Muscle of arm (tissue), 12 donors: Measurements from ENCODE around the gene MEIS2. TPM values are rescaled to one million over a fixed set of nuclear protein-coding genes. Genes with fewer than 3 reads are reported as not detected.

Experiments used
- DNase-seq: peaks from one replicate; pipeline ENCODE4 v3.0.0-alpha.2; 2013
- polyA plus RNA-seq, 12 donors: library from polyadenylated mRNA; unstranded; fragments of 120-200 nt; gene quantifications; one replicate each; pipeline ENCODE4 v1.2.1, GENCODE V29; 2013; ENCODE audit not compliant: insufficient read length in 12 of 12

MEIS2 gene
- polyA plus RNA-seq, 12 donors: 4.3 to 48.6 (median 7.6) TPM; not detected in 1

DNA sequence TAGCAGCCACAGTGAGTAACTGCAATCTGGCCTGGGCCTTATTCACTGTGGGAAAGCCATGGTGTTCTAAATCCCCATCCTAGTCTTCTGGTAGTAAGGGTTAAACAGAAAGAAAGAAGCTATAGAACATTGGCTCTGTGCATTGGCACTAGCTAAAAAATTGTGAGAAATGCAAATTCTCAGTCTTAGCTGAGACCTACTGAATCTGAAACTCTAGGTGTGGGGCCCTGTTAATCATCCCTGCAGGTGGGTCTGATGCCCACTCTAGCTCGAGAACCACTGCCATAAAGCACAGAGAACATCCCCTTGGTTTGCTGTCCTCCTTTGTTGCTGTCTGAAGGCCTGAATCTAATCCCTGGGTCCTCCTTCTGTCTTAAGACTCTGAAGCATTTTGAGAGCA lies 59.3 kb downstream of the MEIS2 start:
- no peak for DNase-seq

DNA sequence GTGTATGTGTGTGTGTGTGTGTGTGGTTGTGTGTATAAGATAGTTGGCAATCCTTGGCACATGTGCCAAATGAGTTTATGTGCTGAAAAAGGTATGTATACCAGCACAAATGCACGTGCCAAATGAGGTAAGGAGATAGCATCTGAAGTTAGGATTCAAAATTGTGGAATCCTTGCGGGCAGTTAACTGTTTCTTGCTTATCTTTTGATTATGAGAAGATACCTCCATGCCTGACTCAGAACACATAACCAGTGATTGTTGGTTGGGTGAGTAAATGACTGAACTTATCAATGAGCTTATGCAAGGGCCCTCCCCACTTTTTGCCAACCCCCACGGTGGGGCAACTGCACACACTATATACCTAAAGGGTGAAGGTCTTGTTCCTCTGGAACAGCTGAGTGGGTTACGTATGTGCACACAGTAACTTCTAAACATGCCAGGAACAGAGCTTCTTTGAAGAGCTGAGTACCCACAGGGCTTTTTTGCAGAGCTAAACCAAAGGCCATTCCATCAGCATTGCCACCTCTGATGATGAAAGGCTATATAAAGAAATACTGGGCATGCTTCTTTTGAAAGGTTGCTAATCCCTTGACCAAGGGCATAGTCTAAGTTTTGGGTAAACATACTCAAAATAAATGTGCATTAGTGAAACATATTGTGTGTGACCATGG lies 60.1 kb downstream of the MEIS2 start:
- DNase-seq: no peak

DNA sequence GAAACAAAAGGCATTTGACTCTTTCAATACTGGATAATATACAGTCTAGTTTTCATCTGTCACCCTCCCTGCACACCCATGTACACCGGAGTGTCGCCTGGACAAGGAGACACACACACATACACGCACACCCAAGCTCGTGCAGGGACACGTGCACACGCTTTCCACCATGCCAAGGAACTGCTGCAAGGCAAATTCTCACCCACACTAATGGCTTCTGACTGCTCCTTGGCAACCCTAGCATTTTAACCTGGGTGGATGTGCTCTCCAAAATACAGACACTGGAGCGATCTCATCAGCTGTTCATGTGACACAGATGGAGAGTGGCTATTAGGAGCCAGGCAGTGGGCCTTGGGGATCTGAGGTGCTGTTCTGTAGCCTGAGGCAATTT lies 61.6 kb downstream of the MEIS2 start:
- DNase-seq: no peak

DNA sequence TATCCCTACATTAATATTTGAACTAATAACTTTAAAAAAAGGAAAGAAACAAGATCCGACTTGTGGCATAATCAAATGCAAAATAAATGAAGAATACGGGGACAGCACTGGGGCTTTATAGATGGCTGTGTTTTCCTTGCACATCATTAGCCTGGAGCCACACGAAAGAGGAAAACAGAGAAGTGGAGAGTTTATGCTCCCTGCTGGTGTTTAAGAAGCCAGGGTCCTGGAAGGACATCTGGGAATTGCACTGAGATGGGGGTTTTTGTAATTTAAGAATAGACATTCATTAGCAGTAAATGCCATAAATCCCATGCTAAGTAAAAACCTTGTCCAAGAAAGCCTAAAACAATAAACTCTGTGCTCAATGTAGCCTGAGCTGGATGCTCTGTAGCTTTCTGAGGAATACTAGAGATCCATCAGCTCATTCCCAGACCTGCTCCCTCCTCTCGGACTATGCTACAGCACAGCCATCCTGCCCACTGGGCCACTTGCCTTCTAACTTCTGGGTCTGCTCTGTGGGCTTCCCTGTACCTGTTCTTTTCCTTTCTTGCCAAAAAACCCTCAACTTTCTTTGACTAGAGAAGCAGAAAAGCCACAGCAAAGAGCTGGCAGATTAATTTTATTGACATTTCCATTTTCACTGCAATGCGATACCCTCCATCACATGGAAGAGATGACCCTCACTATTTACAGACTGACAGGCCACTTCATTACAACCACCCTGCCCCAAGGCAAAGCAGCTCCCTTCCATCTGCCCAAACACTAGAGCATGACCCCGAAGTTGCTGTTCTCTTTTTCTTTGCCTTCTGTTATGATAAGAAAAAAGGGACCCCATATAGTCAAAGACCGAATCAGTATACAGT lies 62.3 kb downstream of the MEIS2 start:
- no peak for DNase-seq

DNA sequence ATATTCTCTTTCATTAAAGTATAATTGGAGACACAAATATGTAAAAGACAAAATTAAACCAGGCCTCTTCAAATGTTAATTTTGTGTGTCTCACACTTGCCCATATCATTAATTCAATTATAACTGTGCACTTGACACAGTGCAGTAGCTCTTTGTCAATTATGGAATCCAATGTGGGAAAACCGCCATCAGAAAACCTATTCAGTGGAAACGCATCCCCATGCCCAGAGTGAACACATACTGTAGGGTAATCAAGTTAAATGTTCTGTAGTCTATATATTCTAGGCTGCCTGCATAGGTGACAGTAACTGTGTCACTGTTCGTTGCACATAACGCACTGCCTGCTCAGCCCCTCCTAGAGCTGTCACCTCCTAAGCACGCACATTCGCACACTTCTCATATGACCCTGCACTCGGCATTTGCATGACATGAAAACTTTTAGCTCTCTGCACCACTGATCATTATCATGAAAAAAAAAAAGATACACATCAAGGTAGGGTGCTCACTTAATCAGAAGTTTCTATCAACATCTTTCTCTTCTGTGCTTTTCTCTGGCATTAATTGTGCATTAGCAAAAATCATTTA lies 63.2 kb downstream of the MEIS2 start:
- no peak for DNase-seq

DNA sequence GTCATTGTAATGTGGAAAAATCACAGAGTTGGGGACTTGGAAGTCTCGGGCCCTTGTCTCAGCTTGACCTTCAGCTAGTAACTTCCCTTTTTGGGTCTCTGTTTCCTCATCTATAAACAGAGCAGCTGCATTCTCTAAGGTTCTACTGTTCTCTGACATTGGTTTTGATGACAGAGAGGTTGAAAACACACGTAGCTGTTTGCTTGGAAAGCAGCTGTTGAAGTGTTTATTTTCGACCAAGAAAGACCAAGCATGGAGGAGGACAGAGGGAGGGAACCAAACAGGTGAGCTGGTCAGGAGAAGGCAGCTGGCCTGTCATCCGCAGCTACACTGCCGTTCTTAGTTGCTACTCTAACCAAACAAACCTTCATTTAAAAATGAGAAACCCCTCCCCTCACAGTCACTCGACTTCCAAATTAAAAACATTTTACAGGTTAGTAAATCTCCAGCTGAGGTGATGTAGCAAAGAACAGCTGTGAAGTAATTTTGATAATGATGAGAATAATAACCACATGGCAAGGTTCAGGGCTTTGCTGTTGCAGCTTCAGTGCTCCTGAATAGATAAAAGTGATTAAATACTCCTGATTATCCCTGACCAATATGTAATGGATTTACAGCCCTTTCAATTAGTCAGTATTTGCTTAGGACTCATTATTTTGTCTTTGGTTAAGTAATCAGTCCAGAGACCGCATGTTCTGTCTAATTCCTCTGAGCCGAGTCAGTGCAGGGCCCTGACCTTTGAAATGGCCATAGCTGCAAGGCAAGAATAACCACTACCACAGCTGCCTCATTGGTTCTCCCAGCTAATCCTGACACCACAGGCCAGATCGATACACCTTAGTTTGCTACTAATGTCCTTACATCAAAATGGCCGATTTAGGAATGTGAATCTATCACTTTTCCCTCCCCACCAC lies 65.3 kb downstream of the MEIS2 start:
- DNase-seq: no peak

DNA sequence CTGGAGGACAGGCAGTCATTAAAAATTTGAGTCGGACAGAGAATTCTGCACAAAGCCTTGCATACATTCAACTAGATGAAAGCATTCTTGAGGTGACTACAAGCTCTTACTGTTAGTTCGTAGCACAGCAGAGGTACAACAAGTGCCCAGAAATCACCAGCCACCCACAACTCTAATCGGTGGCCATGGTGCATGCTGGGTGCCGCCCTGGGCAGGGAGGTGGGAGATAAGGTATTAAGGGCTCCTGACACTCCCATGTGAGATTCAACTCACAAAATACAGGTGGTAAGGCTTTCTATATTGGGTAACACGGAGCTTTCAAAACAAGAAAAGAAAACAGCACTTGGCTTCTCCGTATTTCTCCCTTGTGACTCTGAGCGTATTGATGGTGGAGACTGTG lies 66.0 kb downstream of the MEIS2 start:
- DNase-seq: no peak

DNA sequence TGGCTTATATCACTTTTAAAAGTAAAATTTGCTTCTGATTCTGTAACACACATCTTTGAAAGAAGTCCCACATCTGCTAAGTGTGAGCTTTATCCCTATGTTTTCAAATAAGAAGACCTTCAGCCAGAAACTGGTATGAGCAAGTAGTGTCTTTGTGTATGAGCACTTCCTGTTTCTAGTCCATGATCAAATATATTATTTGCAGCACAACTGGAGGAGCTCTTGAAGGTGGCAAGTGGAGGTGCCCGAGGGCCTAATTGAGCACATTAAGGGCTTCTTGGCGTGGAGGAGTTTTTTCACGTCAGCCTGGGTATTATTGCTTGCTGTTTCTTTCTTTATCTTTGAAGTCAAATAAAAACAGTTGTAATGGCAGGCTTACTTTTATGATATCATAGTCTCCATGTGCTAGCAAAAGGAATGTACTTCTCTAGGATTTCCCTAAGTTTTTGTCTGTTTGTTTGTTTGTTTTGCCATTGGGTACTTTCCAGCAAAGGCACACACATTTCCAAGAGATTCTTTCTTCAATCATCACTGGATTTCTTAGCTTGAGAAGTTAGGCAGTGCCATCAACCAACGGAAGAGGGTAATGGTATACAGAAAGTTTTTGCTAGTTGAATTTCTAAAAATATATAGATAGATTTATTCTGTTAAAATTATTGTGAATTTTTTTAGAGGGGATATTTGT lies 68.1 kb downstream of the MEIS2 start:
- no peak for DNase-seq

DNA sequence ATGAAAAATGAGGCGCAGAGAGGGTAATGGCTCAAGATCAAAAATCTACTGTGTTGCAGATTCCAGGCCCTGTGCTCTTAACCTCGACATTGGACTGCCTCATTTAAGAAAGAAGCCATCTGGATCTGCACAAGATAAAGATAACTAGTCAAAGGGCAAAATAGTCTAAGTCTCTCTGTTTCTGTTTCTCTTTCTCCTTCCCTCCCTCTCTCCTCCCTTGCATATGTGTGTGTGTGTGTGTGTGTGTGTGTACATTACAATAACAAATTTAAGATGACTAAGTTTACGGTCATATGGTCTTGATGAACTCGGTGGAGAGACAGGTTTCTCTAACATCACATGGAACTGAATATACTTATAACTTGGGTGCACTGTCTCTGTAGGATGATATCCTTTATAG lies 69.2 kb downstream of the MEIS2 start:
- no peak for DNase-seq

DNA sequence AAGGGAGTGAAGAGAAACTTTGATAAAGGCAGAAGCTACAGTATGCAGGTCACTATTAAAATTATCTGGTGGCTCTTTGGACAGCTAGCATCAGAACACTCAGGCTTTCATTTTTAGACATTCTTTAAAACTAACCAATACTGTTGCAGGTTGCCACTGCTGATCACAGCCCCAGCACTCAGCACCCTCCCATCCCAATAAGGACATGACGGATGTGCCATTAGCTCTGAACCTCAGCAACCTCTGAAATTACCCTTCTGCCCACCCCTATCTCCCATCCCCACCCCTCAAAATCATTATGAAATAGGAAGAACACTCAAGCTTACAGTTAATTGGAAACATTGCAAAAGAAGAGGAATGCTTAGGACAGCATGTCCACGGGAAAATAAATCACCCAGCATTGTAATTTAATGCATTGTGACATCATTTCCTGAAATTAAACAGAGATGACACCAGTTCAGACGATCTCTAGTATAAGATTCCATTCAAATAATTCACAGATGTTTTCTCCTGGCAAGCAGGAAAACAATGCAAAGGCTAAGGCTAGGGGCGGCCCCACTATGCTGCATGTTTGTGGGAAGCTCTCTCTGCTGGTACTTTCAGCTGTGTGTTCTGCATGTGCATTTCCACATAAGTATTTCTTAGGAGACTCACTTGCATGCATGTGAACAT lies 71.6 kb downstream of the MEIS2 start:
- DNase-seq: no peak

DNA sequence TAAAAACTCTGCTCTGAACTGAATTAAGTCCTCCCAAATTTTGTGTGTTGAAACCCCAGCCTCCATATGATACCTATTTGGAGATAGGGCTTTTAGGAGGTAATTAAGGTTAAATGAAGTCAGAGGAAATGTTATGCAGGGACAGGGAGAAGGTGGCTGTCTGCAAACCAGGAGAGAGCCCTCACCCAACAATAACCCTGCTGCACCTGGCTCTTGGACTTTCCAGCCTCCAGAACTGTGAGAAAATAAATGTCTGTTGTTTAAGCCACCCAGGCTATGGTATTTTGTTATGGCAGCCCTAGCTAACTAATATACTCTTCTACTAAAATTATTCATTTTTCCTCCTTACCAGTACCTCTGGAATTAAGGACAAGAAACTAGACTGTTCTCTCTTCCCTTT lies 79.5 kb downstream of the MEIS2 start:
- DNase-seq: no peak

DNA sequence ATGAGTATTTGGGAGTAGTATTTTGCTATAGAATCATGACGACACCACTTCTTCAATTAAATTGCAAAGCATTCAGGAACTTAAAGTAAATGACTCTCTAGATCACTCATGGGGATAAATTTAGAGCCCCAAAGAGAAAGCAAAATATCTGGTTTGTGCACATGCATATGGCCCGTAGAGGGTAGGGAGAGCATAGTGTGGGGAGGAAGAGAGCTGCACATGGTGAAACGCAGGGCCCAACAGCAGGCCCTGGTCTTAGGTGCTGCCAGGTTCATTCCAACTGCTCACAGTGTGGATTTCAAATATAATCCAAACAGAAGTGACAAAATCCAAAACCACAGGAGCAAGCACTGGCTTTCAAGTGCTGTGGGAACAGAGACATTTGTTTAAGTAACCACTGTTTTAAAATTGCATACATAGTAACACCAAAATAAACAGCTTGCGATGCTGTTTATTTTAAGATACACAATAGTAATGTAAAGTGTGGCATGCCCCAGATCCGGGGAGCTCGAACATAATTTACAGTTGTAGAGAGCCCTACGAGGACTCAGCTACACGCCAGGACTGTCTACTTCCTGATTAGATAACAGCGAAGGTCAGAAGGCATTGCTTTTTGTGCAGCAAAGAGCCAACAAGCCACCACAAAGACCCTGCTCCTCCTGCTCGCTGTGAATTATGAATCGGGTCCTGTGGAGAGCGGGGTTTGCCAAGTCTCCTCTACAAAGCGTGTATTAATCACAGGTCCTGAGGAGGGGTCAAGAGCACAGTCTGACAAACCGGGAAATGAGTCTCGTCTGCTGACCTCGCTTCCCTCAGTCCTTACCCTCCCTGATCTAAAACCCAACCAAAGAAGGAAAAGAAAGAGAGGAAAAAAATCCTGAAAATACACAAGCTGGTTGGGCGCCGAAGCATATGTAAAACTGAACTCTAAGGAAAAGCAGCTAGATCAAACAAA lies 80.6 kb downstream of the MEIS2 start:
- DNase-seq: no peak

DNA sequence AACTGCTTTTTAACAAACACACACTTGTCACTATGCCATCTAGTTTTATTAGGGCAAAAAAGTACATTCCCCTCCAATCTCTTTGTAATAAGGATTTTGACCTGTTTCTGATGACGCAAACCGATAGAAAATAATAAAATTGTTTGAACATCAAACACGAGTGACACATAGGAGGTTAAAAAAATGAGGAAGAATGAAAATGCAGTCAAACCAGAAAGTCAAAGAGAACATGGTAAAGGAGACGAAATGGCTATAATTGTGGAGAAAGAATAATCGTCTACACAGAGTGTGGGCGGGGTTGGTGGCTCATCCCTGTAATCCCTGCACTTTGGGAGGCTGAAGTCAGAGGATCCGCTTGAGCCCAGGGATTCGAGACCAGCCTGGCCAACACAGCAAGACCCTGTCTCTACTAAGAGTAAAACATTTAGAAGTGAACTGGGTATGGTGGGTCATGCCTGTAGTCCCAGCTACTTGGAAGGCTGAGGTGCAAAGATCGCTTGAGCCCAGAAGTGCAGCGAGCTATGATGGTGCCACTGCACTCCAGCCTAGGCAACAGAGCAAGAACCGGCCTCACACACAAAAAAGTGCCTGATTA lies 83.2 kb downstream of the MEIS2 start:
- DNase-seq: no peak

DNA sequence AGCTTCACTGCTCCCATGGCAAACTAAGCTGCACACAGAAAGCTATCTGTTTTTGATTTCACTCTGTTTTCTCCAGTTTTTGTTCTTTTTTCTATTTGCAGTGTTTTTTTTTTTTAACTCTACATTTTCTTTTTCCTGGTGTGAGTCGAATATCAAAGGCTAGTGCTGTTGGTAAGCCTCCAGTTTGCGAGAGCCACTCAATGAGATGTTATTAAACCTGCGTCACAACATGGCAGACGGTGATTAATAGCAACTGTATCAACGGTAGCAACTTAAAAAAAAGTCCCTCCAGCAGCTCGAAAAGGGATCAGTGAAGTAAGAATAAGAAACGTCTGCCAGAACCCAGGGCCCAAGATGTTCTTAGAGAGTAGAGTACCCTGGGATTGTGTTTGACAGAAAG lies 84.1 kb downstream of the MEIS2 start:
- DNase-seq: peak; percentile 48

DNA sequence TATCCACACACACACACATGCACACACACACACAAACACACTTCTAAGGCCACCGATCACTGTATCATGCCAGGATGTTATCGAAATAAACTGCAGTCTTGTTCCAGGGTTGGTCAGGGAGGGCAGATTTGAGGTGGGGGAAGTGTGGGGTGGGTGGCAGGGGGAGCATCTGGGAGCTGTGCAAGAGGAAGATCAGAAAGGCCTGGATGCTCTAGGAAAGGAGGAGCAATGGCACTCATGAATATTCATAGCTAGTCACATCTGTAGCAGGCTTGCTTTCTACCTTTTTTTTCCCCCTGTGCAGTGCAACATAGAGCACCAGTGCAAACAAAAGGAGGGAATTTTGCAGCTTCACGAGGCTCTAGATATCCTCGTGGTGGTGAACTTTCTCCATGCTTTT lies 84.9 kb downstream of the MEIS2 start:
- DNase-seq: no peak

DNA sequence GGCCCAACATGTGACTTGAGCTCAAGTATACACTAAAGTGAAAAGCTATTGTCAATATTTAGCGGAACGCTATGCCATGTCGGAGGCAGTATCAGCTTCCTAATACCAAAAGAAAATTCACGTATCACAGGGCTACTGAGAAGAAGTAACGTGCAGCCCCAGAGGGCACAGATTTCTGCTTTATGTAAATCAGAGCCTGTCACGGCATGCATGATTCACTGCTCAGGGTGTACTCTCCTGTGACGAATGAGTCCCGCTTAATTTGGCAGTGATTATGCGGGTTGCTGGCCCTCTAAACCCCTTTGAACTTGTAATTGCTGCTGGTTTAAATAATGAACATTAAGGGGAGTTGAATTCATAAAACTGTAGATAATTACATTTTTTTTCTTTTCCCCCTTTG lies 85.3 kb downstream of the MEIS2 start:
- DNase-seq: no peak

DNA sequence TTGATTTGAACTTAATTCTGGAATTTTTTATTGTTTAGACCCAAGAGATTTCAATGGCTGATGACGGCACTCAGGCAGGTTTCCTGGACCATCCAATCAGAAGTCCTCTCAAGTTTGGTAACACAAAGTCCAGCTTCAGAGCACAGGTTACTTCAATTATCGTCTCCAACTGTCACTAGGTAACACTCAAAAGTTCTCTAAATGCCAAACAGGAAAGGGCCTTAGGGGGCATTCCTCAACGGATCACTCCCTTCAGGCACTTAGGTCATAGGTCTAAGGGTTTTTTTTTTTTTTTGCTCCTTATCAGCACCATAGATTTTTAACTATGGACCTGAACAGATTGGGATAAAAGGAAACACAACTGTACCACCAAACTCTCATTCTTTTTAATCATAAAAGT lies 85.8 kb downstream of the MEIS2 start:
- DNase-seq: no peak

DNA sequence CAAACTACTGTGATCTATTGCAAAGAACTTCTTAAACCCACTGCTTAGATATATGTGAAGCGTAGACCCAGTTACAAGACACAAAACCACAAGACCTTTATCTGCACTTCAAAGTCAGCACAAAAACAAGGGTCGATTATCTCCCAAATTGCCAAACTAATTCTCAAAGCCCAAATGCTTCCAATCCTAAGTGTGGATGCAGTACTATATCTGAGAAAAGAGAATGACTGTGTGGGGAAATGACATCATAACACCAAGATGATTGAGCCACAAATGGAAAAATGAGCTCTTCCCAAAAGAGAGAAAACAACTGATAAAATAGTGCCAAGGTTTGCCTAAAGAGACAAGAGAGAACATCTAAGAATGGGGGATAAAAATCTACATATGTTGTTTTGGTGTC lies 86.2 kb downstream of the MEIS2 start:
- no peak for DNase-seq

DNA sequence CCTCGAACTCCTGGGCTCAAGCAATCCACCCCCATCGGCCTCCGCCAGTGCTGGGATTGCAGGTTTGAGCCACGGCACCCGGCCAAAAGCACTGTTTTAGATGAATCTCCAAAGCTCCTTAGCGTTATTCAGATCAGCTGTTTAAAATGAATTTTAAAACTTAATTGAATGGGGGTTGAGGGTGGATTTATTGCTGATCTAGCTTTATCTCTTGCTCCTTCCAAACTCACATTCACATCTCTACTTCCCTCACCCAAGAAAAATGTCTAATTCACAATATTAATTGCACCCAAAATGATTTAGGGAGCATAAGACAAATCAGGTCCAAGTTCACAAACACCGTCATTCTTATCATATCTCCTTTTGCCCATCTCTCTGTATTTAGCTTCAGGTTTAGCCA lies 89.8 kb downstream of the MEIS2 start:
- DNase-seq: no peak
